ENCODE data around the gene S100PBP. TPM values are rescaled to one million over a fixed set of nuclear protein-coding genes. Genes with fewer than 3 reads are reported as not detected.
"Not testable (repeated sequence)": the region's sequence is repeated elsewhere in the genome, so short reads cannot be mapped to it uniquely, and the experiment has no call there.

The S100PBP gene
- total RNA-seq, 2 experiments from 2014 or later, result 26.1 to 31.2 TPM

GRCh38 chr1:32774464-32774808 lies 43.0 kb upstream of the S100PBP start:
- intact Hi-C loops (cut with micrococcal nuclease), result no loop called here
- no peak for DNase-seq
- peak overlapping the region; percentile 65 for H3K27ac Mint-ChIP-seq
- no peak overlapping the region for H3K4me3 Mint-ChIP-seq
- no peaks in the 10 kb centered on the region for H3K27me3 Mint-ChIP-seq (ENCODE audit: low read depth)
- H3K36me3 Mint-ChIP-seq (ENCODE audit: low read depth), result peaks cover 20% of the 10 kb centered on the region
- no peaks in the 10 kb centered on the region for H3K9me3 Mint-ChIP-seq
- peaks cover 10% of the 10 kb centered on the region for H3K4me1 Mint-ChIP-seq (ENCODE audit: low read depth)
- CTCF ChIA-PET, result interaction anchor here (0.6 to 6.5 kb wide), 8 partner anchors 15 to 256 kb away, joined by 3 to 126 read pairs (median 10); no protein-coding TSS in a partner anchor

GRCh38 chr1:32774950-32775634 lies 42.4 kb upstream of the S100PBP start:
- Mint-ChIP-seq H3K4me3 (no peak overlapping the region), H3K27me3 (ENCODE audit: low read depth) (no peaks in the 10 kb centered on the region), H3K27ac (peak overlapping the region; percentile 68), H3K9me3 (no peaks in the 10 kb centered on the region), H3K4me1 (ENCODE audit: low read depth) (peaks cover 10% of the 10 kb centered on the region), H3K36me3 (ENCODE audit: low read depth) (peaks cover 25% of the 10 kb centered on the region)
- no peak for DNase-seq
- CTCF ChIA-PET, result interaction anchor here (0.6 to 6.5 kb wide), 8 partner anchors 14 to 256 kb away, joined by 3 to 126 read pairs (median 8); no protein-coding TSS in a partner anchor
- intact Hi-C loops (cut with micrococcal nuclease), result no loop called here

- H3K4me1 Mint-ChIP-seq (ENCODE audit: low read depth), result peaks cover 10% of the 10 kb centered on the region
- no peaks in the 10 kb centered on the region for H3K27me3 Mint-ChIP-seq (ENCODE audit: low read depth)
- H3K9me3 Mint-ChIP-seq, result no peaks in the 10 kb centered on the region
- peak overlapping the region; percentile 59 for H3K27ac Mint-ChIP-seq
- intact Hi-C loops (cut with micrococcal nuclease), result no loop called here
- CTCF ChIA-PET, result interaction anchor here (0.6 to 6.5 kb wide), 8 partner anchors 18 to 257 kb away, joined by 3 to 126 read pairs (median 8); no protein-coding TSS in a partner anchor
- DNase-seq, result no peak
- no peak overlapping the region for H3K4me3 Mint-ChIP-seq
- H3K36me3 Mint-ChIP-seq (ENCODE audit: low read depth), result peaks cover 31% of the 10 kb centered on the region
Measured at GRCh38 chr1:32775640-32776337, 41.7 kb upstream of the S100PBP start.

- H3K36me3 Mint-ChIP-seq (ENCODE audit: low read depth), result peaks cover 51% of the 10 kb centered on the region
- no peak overlapping the region for H3K27ac Mint-ChIP-seq
- CTCF ChIA-PET, result no interaction called here
Measured at GRCh38 chr1:32779242-32779641, 38.2 kb upstream of the S100PBP start.

GRCh38 chr1:32780005-32780404 lies 37.4 kb upstream of the S100PBP start:
- H3K9me3 Mint-ChIP-seq, result no peaks in the 10 kb centered on the region
- H3K27ac Mint-ChIP-seq, result no peak overlapping the region
- H3K4me3 Mint-ChIP-seq, result no peak overlapping the region
- intact Hi-C loops (cut with micrococcal nuclease), result no loop called here
- H3K27me3 Mint-ChIP-seq (ENCODE audit: low read depth), result no peaks in the 10 kb centered on the region
- DNase-seq, result no peak
- peaks cover 56% of the 10 kb centered on the region for H3K36me3 Mint-ChIP-seq (ENCODE audit: low read depth)
- peaks cover 7% of the 10 kb centered on the region for H3K4me1 Mint-ChIP-seq (ENCODE audit: low read depth)
- CTCF ChIA-PET, result no interaction called here

More at GRCh38 chr1:32779242-32779641, 38.2 kb upstream of the S100PBP start:
- no peak for DNase-seq
- Mint-ChIP-seq H3K9me3 (no peaks in the 10 kb centered on the region), H3K4me1 (ENCODE audit: low read depth) (peaks cover 7% of the 10 kb centered on the region), H3K27me3 (ENCODE audit: low read depth) (no peaks in the 10 kb centered on the region), H3K4me3 (no peak overlapping the region)
- intact Hi-C loops (cut with micrococcal nuclease), result no loop called here

GRCh38 chr1:32780628-32781234 lies 36.7 kb upstream of the S100PBP start:
- Mint-ChIP-seq H3K27ac (no peak overlapping the region), H3K9me3 (no peaks in the 10 kb centered on the region), H3K27me3 (ENCODE audit: low read depth) (no peaks in the 10 kb centered on the region), H3K36me3 (ENCODE audit: low read depth) (peaks cover 55% of the 10 kb centered on the region), H3K4me3 (no peak overlapping the region), H3K4me1 (ENCODE audit: low read depth) (peaks cover 2% of the 10 kb centered on the region)
- no peak for DNase-seq
- CTCF ChIA-PET, result no interaction called here
- intact Hi-C loops (cut with micrococcal nuclease), result no loop called here

- no peaks in the 10 kb centered on the region for H3K9me3 Mint-ChIP-seq
- no peak for DNase-seq
- H3K36me3 Mint-ChIP-seq (ENCODE audit: low read depth), result peaks cover 61% of the 10 kb centered on the region
- no peaks in the 10 kb centered on the region for H3K27me3 Mint-ChIP-seq (ENCODE audit: low read depth)
- peaks cover 2% of the 10 kb centered on the region for H3K4me1 Mint-ChIP-seq (ENCODE audit: low read depth)
- H3K4me3 Mint-ChIP-seq, result no peak overlapping the region
- H3K27ac Mint-ChIP-seq, result no peak overlapping the region
- intact Hi-C loops (cut with micrococcal nuclease), result no loop called here
- CTCF ChIA-PET, result interaction anchor here (1.2 to 1.4 kb wide), 2 partner anchors 9 to 70 kb away, joined by 4 to 6 read pairs; no protein-coding TSS in a partner anchor
Measured at GRCh38 chr1:32782086-32782485, 35.4 kb upstream of the S100PBP start.

GRCh38 chr1:32783851-32784250 lies 33.6 kb upstream of the S100PBP start:
- CTCF ChIA-PET, result interaction anchor here (0.6 to 1.8 kb wide), 3 partner anchors 12 to 75 kb away, joined by 3 to 5 read pairs (median 4); no protein-coding TSS in a partner anchor
- no peak overlapping the region for H3K27ac Mint-ChIP-seq
- H3K27me3 Mint-ChIP-seq (ENCODE audit: low read depth), result no peaks in the 10 kb centered on the region
- H3K36me3 Mint-ChIP-seq (ENCODE audit: low read depth), result peaks cover 57% of the 10 kb centered on the region
- no peaks in the 10 kb centered on the region for H3K9me3 Mint-ChIP-seq
- intact Hi-C loops (cut with micrococcal nuclease), result no loop called here
- no peak for DNase-seq
- H3K4me3 Mint-ChIP-seq, result no peak overlapping the region
- peaks cover 2% of the 10 kb centered on the region for H3K4me1 Mint-ChIP-seq (ENCODE audit: low read depth)

- Mint-ChIP-seq H3K4me1 (ENCODE audit: low read depth) (peaks cover 2% of the 10 kb centered on the region), H3K4me3 (no peak overlapping the region), H3K27ac (no peak overlapping the region), H3K9me3 (no peaks in the 10 kb centered on the region), H3K36me3 (ENCODE audit: low read depth) (peaks cover 49% of the 10 kb centered on the region), H3K27me3 (ENCODE audit: low read depth) (no peaks in the 10 kb centered on the region)
- intact Hi-C loops (cut with micrococcal nuclease), result no loop called here
- no peak for DNase-seq
- CTCF ChIA-PET, result no interaction called here
Measured at GRCh38 chr1:32784817-32785216, 32.6 kb upstream of the S100PBP start.

GRCh38 chr1:32786856-32787255 lies 30.6 kb upstream of the S100PBP start:
- Mint-ChIP-seq H3K27ac (no peak overlapping the region), H3K9me3 (no peaks in the 10 kb centered on the region), H3K36me3 (ENCODE audit: low read depth) (peaks cover 44% of the 10 kb centered on the region), H3K4me1 (ENCODE audit: low read depth) (peaks cover 4% of the 10 kb centered on the region), H3K27me3 (ENCODE audit: low read depth) (no peaks in the 10 kb centered on the region), H3K4me3 (no peak overlapping the region)
- CTCF ChIA-PET, result interaction anchor here (0.6 to 1.3 kb wide), 2 partner anchors 14 to 697 kb away, joined by 3 to 5 read pairs; no protein-coding TSS in a partner anchor
- intact Hi-C loops (cut with micrococcal nuclease), result no loop called here
- DNase-seq, result no peak

GRCh38 chr1:32789356-32789755 lies 28.1 kb upstream of the S100PBP start:
- H3K4me1 Mint-ChIP-seq (ENCODE audit: low read depth), result peaks cover 10% of the 10 kb centered on the region
- H3K9me3 Mint-ChIP-seq; H3K27me3 Mint-ChIP-seq (ENCODE audit: low read depth); intact Hi-C loops (cut with micrococcal nuclease); H3K27ac Mint-ChIP-seq; H3K4me3 Mint-ChIP-seq; DNase-seq: not testable (repeated sequence)
- CTCF ChIA-PET, result interaction anchor here (0.7 to 1.1 kb wide), 3 partner anchors 15 to 269 kb away, joined by 3 to 4 read pairs (median 4); no protein-coding TSS in a partner anchor
- peaks cover 43% of the 10 kb centered on the region for H3K36me3 Mint-ChIP-seq (ENCODE audit: low read depth)

- H3K9me3 Mint-ChIP-seq, result no peaks in the 10 kb centered on the region
- no peak overlapping the region for H3K27ac Mint-ChIP-seq
- DNase-seq, result no peak
- H3K4me3 Mint-ChIP-seq, result no peak overlapping the region
- intact Hi-C loops (cut with micrococcal nuclease), result no loop called here
- H3K27me3 Mint-ChIP-seq (ENCODE audit: low read depth), result no peaks in the 10 kb centered on the region
- peaks cover 37% of the 10 kb centered on the region for H3K36me3 Mint-ChIP-seq (ENCODE audit: low read depth)
- CTCF ChIA-PET, result interaction anchor here (0.6 kb wide), 1 partner anchor 179 kb away, joined by 3 read pairs; no protein-coding TSS in a partner anchor
- peaks cover 11% of the 10 kb centered on the region for H3K4me1 Mint-ChIP-seq (ENCODE audit: low read depth)
Measured at GRCh38 chr1:32791881-32792280, 25.6 kb upstream of the S100PBP start.

Measured in activated naive CD4-positive, alpha-beta T cell treated with anti-CD3 and anti-CD28 coated beads for 36 hours (primary cell).